GM18519 (cell line): ENCODE results near the gene DPAGT1.
"Not testable (repeated sequence)": the region's sequence is repeated elsewhere in the genome, so short reads cannot be mapped to it uniquely, and the experiment has no call there.

Source experiments
- ATAC-seq: cut with Tn5 transposase; IDR thresholded peaks from one replicate; pipeline ENCODE4 v1.9.1; 2021; ENCODE audit warnings: mild to moderate bottlenecking, moderate library complexity; ENCODE audit not compliant: unreplicated experiment, low FRiP score

DPAGT1 gene

DNA sequence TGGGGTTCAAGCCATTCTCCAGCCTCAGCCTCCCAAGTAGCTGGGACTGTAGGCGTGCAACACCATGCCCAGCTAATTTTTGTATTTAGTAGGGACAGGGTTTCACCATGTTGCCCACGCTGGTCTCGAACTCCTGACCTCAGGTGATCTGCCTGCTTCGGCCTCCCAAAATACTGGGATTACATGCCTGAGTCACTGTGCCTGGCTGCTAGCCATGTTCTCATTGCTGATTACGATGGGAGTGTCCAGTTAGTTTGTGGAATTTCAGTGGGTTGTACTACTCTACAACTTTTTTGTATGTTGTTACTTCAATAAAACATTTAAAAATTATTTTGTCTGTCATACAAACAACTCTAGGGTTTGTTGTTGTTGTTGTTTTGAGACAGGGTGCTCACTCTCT, 38.9 kb downstream of the DPAGT1 start:
- no peak for ATAC-seq

DNA sequence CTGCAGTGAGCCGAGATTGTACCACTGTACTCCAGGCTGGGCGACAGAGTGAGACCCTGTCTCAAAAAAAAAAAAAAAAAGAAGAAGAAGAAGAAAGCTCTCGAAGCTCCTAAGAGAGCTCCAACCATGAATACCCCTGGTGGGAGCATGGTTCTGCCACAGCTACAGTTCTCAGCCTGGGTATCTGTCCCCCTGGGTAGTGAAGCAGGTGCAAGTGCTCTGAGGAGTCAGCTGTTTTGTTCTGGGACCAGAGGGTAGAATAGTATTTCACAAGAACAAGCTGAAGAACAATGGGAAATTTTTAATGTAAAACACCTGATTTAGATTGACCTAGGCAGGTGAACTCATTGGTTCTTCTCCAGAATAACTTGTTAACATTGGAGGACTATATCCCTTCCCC, 40.4 kb downstream of the DPAGT1 start:
- no peak for ATAC-seq

GRCh38 chr11:119059128-119059527, 42.5 kb downstream of the DPAGT1 start:
- ATAC-seq: not testable (repeated sequence)

DNA sequence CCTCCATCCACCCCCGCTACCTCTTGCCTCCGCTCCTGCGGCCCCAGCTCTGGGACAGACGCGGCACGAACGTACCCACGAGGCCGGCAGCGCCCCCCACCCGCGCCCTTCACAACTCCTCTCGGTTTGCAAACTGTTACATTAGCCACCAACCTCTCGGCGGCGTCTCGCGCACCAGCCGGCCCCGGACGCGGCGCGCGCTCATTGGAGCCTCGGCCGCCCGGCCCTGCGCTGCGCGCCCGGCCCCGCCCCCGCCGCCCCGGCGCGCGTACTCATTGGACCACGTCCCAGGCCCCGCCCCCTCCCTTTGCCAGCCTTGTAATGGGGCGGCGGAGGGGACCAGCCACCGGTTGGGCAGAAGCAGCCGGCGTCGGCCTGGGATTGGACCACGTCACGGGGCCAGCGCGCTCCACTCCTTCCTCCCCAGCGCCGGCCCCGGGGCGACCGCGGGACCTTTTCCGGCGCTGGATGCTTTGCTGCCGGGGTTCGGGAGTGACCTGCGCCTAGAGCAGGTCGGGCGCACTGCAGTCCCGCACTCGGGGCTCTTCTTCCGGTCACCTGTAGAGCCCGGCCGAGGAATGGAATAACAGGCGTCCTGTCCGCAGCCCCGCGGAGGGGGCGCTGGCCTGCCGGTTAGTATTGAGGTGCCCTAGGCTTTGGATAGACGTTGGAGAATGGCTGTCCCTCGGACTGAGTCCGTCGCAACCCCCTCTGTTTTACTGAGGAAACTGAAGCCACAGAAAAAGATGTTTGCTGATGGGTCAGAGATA, 44.5 kb downstream of the DPAGT1 start, which contains the start of gene HYOU1:
TSS of gene HYOU1 (minus strand) at position 206 of the 770 bp plus-strand sequence. CDS start 1,045 bp downstream, outside the sequence.
- ATAC-seq: peak; percentile 70

DNA sequence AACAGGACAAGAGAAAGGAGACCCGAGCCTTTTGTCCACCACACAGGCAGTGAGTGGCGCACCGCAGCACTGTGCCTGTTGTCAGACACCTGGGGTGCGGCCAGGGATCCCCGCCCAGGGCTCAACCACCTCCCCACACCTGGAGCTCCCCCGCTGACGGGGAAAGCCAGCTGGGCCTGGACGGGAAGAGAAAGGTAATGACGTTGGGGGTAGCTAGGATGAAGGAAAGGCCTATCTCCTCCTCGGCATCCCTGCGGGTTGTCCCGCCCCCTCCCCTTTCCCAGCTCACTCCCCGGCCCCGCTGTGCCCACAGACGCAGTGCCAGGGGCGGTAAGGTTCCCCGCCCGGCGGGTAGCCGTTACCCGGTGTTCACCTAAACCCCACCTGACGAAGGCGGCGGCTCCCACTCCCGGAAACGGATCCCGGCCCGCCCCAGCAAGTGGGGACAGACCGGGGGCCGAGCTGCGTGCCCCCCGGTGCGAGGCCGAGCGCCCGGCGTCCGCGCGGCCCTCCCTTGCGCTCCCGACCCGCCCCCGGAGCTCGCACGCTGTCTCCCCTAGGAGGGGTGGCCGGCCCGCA, 45.1 kb downstream of the DPAGT1 start:
- no peak for ATAC-seq

DNA sequence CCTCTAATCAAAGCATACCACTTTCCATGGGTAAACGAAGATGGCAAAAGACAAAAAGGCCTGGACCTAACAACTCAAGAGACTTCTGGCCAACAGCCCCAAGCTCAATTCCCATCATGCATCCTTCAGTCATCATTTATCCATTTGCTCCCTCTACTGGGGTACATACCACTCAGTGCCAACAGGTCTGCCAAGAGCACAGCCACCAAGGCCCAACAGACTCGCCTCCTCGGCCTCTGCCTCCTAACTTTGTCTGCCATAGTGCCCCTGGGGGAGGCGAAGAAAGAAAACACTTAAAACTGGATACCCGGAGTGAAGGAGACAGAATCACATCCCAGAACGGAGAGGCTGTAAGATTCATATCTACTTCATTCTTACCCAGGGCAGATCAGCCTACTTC, 45.8 kb downstream of the DPAGT1 start:
- ATAC-seq: no peak

DNA sequence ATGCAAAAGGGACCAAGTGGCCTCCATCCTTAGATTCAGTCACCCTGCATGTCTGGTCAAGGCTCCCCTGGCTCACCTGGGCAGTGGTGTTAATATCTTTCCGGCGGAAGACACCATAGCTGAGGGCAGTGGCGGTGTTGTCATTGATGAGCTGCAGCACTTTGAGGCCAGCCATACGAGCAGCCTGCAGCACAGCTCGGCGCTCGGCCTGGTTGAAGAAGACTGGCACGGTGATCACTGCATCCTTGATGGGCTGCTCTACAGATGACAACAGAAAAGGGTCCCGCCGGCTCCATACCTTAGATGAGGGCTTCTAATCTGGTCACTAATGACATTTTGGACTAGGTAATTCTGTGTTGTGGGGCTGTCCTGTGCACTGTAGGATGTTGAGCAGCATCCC, 47.2 kb downstream of the DPAGT1 start:
- no peak for ATAC-seq

DNA sequence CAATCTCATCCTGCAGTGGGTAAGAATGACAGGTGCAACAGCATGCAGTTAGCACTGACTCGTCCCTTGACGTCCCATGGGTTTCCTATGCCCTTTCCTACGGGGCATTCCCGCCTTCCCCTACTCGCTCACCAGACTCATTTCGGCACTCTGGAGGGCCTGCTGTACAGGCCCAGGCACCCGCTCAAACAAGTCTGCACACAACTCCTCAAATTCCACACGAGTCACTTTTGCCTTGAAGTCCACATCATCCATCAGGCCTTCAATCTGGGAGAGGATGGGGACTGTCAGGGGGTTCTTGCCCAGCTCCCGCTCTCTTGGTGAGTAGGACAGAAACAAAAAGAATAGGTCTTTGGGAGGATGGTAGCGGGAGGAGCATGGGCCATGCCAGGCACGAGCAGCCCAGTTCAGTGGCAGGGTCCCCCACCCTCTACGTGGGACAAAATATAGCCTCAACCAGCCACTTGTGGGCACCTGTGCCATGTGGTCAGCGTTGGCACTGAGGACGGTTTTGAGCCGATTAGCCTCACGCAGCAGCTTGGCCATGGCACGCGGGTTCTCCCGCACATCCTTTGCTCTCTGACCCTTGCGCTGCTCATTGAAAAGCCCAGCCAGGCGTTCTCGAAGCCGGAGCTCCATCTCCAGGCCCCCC, 49.4 kb downstream of the DPAGT1 start:
- no peak for ATAC-seq

- no peak for ATAC-seq
These were observed 50.1 kb downstream of the DPAGT1 start for GRCh38 chr11:119051440-119052162.

GRCh38 chr11:119049081-119049480, 52.6 kb downstream of the DPAGT1 start:
- ATAC-seq: no peak

DNA sequence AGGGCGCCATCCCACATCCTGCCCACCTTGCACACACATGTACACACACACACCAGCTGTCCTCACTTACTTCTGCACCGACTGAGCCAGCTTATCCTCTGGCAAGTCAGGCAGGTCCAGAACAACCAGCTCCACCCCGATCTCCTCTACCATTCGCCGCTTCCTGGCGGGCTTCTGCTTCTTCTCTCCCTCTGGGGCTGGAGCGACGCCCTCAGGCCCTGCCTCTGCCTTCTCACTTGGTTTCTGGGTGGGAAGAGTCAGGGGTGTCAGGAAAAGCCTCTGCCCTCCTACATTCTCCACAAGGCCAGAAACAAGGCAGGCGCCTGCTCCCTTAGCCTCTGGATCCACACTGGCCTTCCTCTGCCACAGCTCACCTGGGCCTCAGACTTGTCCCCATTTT, 53.0 kb downstream of the DPAGT1 start:
- no peak for ATAC-seq

DNA sequence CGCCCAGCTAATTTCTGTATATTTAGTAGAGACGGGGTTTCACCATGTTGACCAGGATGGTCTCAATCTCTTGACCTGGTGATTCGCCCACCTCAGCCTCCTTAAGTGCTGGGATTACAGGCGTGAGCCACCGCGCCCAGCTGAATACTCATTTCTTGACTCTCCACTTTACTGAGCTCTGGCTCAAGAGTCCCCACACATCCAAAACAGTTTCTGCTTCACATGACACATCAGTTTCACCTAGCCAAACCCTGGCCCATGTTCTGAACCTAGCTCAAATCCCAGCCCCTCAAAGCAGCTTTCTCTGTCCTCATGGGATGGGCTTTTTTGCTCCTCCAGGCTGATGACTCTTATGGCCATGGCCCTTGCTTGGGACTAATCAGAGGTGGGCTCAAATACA, 54.4 kb downstream of the DPAGT1 start:
- no peak for ATAC-seq
